ENCODE data around the gene CFL1. TPM values are rescaled to one million over a fixed set of nuclear protein-coding genes. Genes with fewer than 3 reads are reported as not detected.

Gene CFL1
- total RNA-seq (100 to 1,000 TPM; 387 to 967 TPM), polyA plus RNA-seq (1,000 to 10,000 TPM in 1 of 2 donors, 100 to 1,000 TPM in 1; 493 to 1,282 TPM)
- long read RNA-seq, donor 1, transcript CFL1-209 (3 exons, 647 nt): minor isoform, 30 of 496 reads
- long read RNA-seq, donor 1, transcript CFL1-201 (4 exons, 1,234 nt): major isoform, 444 of 496 reads
- long read RNA-seq, donor 1, transcript CFL1-210 (2 exons, 1,509 nt): minor isoform, 10 of 496 reads
- long read RNA-seq, donor 1, partial matches to known transcripts: 0 of 496 reads
- long read RNA-seq, donor 1, other reads (novel, unspliced or antisense): 8 of 496 reads
- long read RNA-seq, donor 2, transcript CFL1-201 (4 exons, 1,234 nt): major isoform, 173 of 211 reads
- long read RNA-seq, donor 2, transcript CFL1-209 (3 exons, 647 nt): minor isoform, 20 of 211 reads
- long read RNA-seq, donor 2, partial matches to known transcripts: 13 of 211 reads
- long read RNA-seq, donor 2, other reads (novel, unspliced or antisense): 0 of 211 reads
- long read RNA-seq, donor 3, transcript CFL1-210 (2 exons, 1,509 nt): minor isoform, 7 of 275 reads
- long read RNA-seq, donor 3, transcript CFL1-201 (4 exons, 1,234 nt): major isoform, 249 of 275 reads
- long read RNA-seq, donor 3, transcript CFL1-209 (3 exons, 647 nt): minor isoform, 17 of 275 reads
- long read RNA-seq, donor 3, partial matches to known transcripts: 0 of 275 reads
- long read RNA-seq, donor 3, other reads (novel, unspliced or antisense): 0 of 275 reads
- long read RNA-seq, donor 4, transcript CFL1-210 (2 exons, 1,509 nt): minor isoform, 10 of 268 reads
- long read RNA-seq, donor 4, transcript CFL1-201 (4 exons, 1,234 nt): major isoform, 211 of 268 reads
- long read RNA-seq, donor 4, transcript CFL1-209 (3 exons, 647 nt): minor isoform, 29 of 268 reads
- long read RNA-seq, donor 4, partial matches to known transcripts: 17 of 268 reads
- long read RNA-seq, donor 4, other reads (novel, unspliced or antisense): 0 of 268 reads
- long read RNA-seq, donor 5, transcript CFL1-201 (4 exons, 1,234 nt): major isoform, 582 of 664 reads
- long read RNA-seq, donor 5, transcript CFL1-210 (2 exons, 1,509 nt): minor isoform, 19 of 664 reads
- long read RNA-seq, donor 5, transcript CFL1-209 (3 exons, 647 nt): minor isoform, 43 of 664 reads
- long read RNA-seq, donor 5, partial matches to known transcripts: 17 of 664 reads
- long read RNA-seq, donor 5, other reads (novel, unspliced or antisense): 0 of 664 reads

- peak; percentile 79 for ATAC-seq (ENCODE audit: insufficient read depth, low FRiP score)
- DNase-seq: peak; percentile 98 to 99 (median 99)
- peak; percentile 1 for TF ChIP-seq CTCF (IDR thresholded peaks at IDR 0.05; ENCODE audit: control extremely low read depth, extremely low read depth)
- Histone ChIP-seq H3K4me3 (peak within 1 kb of the TSS; percentile 97), H3K27me3 (ENCODE audit: control insufficient read depth in 3 of 3, insufficient read depth in 3 of 3, low read length in 2 of 3) (no peaks in the 10 kb centered on the region), H3K9me3 (ENCODE audit: control insufficient read depth in 4 of 4, insufficient read depth in 3 of 4, low read length in 3 of 4) (no peaks in the 10 kb centered on the region), H3K4me1 (ENCODE audit: control insufficient read depth in 5 of 5, insufficient read depth in 5 of 5, low read length in 5 of 5) (peaks cover 0 to 43% (median 20%) of the 10 kb centered on the region in 5 donors), H3K36me3 (ENCODE audit: control insufficient read depth in 4 of 4, insufficient read depth in 4 of 4, low read length in 4 of 4) (peaks cover 24 to 45% (median 37%) of the 10 kb centered on the region in 4 donors), H3K27ac (ENCODE audit: low read depth in 1 of 2, low read length in 1 of 2) (peak within 1 kb of the TSS; percentile 96 to 98), H3K9ac (ENCODE audit: insufficient read depth in 1 of 2, low read length in 2 of 2) (peak within 1 kb of the TSS; percentile 8 to 59)
- WGBS, 2 donors: 0% methylated on average over 70 to 92 of the region's 92 CpGs
These were observed at the start of gene CFL1 for GRCh38 chr11:65857853-65858680. Gene CFL1, minus strand, starts transcription at chr11:65858180. Its CDS starts 81 bp downstream, at chr11:65858099.

GRCh38 chr11:65906602-65907001 lies 48.6 kb upstream of the CFL1 start:
- ATAC-seq (ENCODE audit: insufficient read depth, low FRiP score): no peak
- Histone ChIP-seq H3K4me3 (no peak overlapping the region), H3K27ac (ENCODE audit: low read depth in 1 of 2, low read length in 1 of 2) (no peak overlapping the region), H3K4me1 (ENCODE audit: control insufficient read depth in 5 of 5, insufficient read depth in 5 of 5, low read length in 5 of 5) (peaks cover 0 to 6% (median 5%) of the 10 kb centered on the region in 5 donors), H3K36me3 (ENCODE audit: control insufficient read depth in 4 of 4, insufficient read depth in 4 of 4, low read length in 4 of 4) (no peaks in the 10 kb centered on the region), H3K9ac (ENCODE audit: insufficient read depth in 1 of 2, low read length in 2 of 2) (no peak overlapping the region), H3K9me3 (ENCODE audit: control insufficient read depth in 4 of 4, insufficient read depth in 3 of 4, low read length in 3 of 4) (no peaks in the 10 kb centered on the region), H3K27me3 (ENCODE audit: control insufficient read depth in 3 of 3, insufficient read depth in 3 of 3, low read length in 2 of 3) (peaks cover 0 to 14% (median 6%) of the 10 kb centered on the region in 3 donors)
- DNase-seq: no peak
- WGBS, 2 donors: 85 to 92% methylated on average over 5 of the region's 5 CpGs
- TF ChIP-seq CTCF (IDR thresholded peaks at IDR 0.05; ENCODE audit: control extremely low read depth, extremely low read depth): no peak

GRCh38 chr11:65903715-65904114 lies 45.7 kb upstream of the CFL1 start:
- H3K9ac ChIP-seq (ENCODE audit: insufficient read depth in 1 of 2, low read length in 2 of 2): no peak overlapping the region
- ATAC-seq (ENCODE audit: insufficient read depth, low FRiP score) (no peak), DNase-seq (no peak)
- H3K4me1 ChIP-seq (ENCODE audit: control insufficient read depth in 5 of 5, insufficient read depth in 5 of 5, low read length in 5 of 5): peaks cover 0 to 4% (median 0%) of the 10 kb centered on the region in 5 donors
- no peaks in the 10 kb centered on the region for H3K36me3 ChIP-seq (ENCODE audit: control insufficient read depth in 4 of 4, insufficient read depth in 4 of 4, low read length in 4 of 4)
- 79 to 90% methylated on average over 8 of the region's 8 CpGs for WGBS, 2 donors
- no peak overlapping the region for H3K4me3 ChIP-seq
- H3K27ac ChIP-seq (ENCODE audit: low read depth in 1 of 2, low read length in 1 of 2): no peak overlapping the region
- no peaks in the 10 kb centered on the region for H3K9me3 ChIP-seq (ENCODE audit: control insufficient read depth in 4 of 4, insufficient read depth in 3 of 4, low read length in 3 of 4)
- TF ChIP-seq CTCF (IDR thresholded peaks at IDR 0.05; ENCODE audit: control extremely low read depth, extremely low read depth): no peak
- peaks cover 0 to 35% (median 22%) of the 10 kb centered on the region in 3 donors for H3K27me3 ChIP-seq (ENCODE audit: control insufficient read depth in 3 of 3, insufficient read depth in 3 of 3, low read length in 2 of 3)

All from lung (tissue), 16 donors.